Measurements from ENCODE around the gene DGUOK.

The DGUOK gene

GRCh38 chr2:73893764-73894474 lies 32.8 kb upstream of the DGUOK start:
- DNase-seq: no peak
- H3K27ac ChIP-seq: no peak overlapping the region
- H3K9me3 ChIP-seq (ENCODE audit: severe bottlenecking): no peaks in the 10 kb centered on the region
- no peak for TF ChIP-seq CTCF (IDR thresholded peaks at IDR 0.05; ENCODE audit: low read depth, low read length)
- no peaks in the 10 kb centered on the region for H3K27me3 ChIP-seq (ENCODE audit: insufficient read depth, low read depth, severe bottlenecking)
- no peak overlapping the region for H3K4me3 ChIP-seq (ENCODE audit: low read depth, low read length)
- no peaks in the 10 kb centered on the region for H3K36me3 ChIP-seq

GRCh38 chr2:73894475-73894850 lies 32.2 kb upstream of the DGUOK start:
- no peak overlapping the region for H3K4me3 ChIP-seq (ENCODE audit: low read depth, low read length)
- no peak for DNase-seq
- H3K9me3 ChIP-seq (ENCODE audit: severe bottlenecking): no peaks in the 10 kb centered on the region
- no peak overlapping the region for H3K27ac ChIP-seq
- no peak for TF ChIP-seq CTCF (IDR thresholded peaks at IDR 0.05; ENCODE audit: low read depth, low read length)
- no peaks in the 10 kb centered on the region for H3K36me3 ChIP-seq
- no peaks in the 10 kb centered on the region for H3K27me3 ChIP-seq (ENCODE audit: insufficient read depth, low read depth, severe bottlenecking)

GRCh38 chr2:73894877-73895276 lies 31.8 kb upstream of the DGUOK start:
- no peak for DNase-seq
- Histone ChIP-seq H3K27me3 (ENCODE audit: insufficient read depth, low read depth, severe bottlenecking) (no peaks in the 10 kb centered on the region), H3K4me3 (ENCODE audit: low read depth, low read length) (no peak overlapping the region), H3K36me3 (no peaks in the 10 kb centered on the region), H3K9me3 (ENCODE audit: severe bottlenecking) (no peaks in the 10 kb centered on the region), H3K27ac (no peak overlapping the region)
- no peak for TF ChIP-seq CTCF (IDR thresholded peaks at IDR 0.05; ENCODE audit: low read depth, low read length)

GRCh38 chr2:73895473-73895872 lies 31.2 kb upstream of the DGUOK start:
- no peak for DNase-seq
- H3K9me3 ChIP-seq (ENCODE audit: severe bottlenecking): no peaks in the 10 kb centered on the region
- H3K27ac ChIP-seq: no peak overlapping the region
- no peak overlapping the region for H3K4me3 ChIP-seq (ENCODE audit: low read depth, low read length)
- H3K27me3 ChIP-seq (ENCODE audit: insufficient read depth, low read depth, severe bottlenecking): no peaks in the 10 kb centered on the region
- H3K36me3 ChIP-seq: no peaks in the 10 kb centered on the region
- no peak for TF ChIP-seq CTCF (IDR thresholded peaks at IDR 0.05; ENCODE audit: low read depth, low read length)

- Histone ChIP-seq H3K27ac (no peak overlapping the region), H3K27me3 (ENCODE audit: insufficient read depth, low read depth, severe bottlenecking) (no peaks in the 10 kb centered on the region), H3K36me3 (no peaks in the 10 kb centered on the region), H3K9me3 (ENCODE audit: severe bottlenecking) (no peaks in the 10 kb centered on the region), H3K4me3 (ENCODE audit: low read depth, low read length) (no peak overlapping the region)
- DNase-seq: no peak
- TF ChIP-seq CTCF (IDR thresholded peaks at IDR 0.05; ENCODE audit: low read depth, low read length): no peak
Measured at GRCh38 chr2:73896362-73897239, 30.1 kb upstream of the DGUOK start.

All from WERI-Rb-1 (cell line).